Measurements from ENCODE around the gene RNF169. TPM values are rescaled to one million over a fixed set of nuclear protein-coding genes. Genes with fewer than 3 reads are reported as not detected.

RNF169 gene
- 1 to 10 TPM; 4.7 to 7.7 (median 6.8) TPM for total RNA-seq
- long read RNA-seq, partial matches to known transcripts, result 0 of 2 reads
- long read RNA-seq, other reads (novel, unspliced or antisense), result 2 of 2 reads

DNA sequence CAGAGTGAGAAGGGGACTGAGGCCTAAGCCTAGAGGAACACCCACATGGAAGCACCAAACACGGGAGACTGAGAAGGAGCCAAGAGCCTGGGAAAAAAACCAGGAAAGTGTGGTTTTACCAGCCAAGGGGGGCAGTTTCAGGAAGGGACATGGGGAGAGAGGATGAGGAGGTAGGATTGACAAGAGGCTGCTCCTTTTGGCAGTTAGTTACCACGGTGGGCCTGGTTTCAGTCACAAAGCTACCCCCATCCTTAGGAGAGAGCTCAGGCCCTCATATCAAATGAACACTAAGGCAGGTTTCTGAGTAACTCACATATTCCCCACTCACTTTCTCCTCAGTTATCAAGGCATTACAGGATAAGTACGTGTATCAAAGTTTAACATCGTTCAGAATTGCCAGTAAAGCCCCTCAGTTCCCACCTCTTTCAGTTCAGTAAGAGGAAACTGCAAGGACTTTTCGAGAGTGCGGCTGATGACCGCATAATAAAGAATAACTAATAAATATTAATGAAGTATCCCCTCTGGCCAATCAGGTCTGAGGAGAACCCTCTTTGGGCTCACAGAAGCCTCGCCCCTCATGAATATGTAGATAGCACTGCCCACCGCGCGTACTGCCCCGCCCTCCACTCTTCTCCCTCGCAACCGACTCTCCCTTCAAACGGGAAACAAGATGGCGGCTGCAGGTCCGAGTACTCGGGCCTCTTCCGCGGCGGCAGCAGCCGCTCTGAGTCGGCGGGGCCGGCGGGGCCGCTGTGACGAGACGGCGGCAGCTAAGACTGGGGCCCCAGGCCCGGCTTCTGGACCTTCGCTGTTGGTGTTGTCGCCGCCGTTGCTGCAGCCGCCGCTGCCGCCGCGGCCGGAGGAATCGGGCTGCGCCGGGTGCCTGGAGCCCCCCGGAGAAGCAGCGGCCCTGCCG, at the start of gene RNF169:
TSS of gene RNF169 (plus strand) at position 639 of the 916 bp plus-strand sequence. CDS start at position 671, 32 bp downstream.
- Histone ChIP-seq H3K27me3 (no peaks in the 10 kb centered on the region), H3K4me3 (peak within 1 kb of the TSS; percentile 69 to 81 (median 80)), H3K27ac (peak within 1 kb of the TSS; percentile 90 to 96 (median 93)), H3K4me1 (peaks cover 0 to 30% (median 3%) of the 10 kb centered on the region in 4 donors), H3K36me3 (no peaks in the 10 kb centered on the region), H3K9me3 (no peaks in the 10 kb centered on the region)
- peak; percentile 93 to 96 (median 96) for DNase-seq
- 2% methylated on average over 21 of the region's 47 CpGs for WGBS (ENCODE audit: insufficient coverage, low coverage, low lambda C conversion rate, missing lambda C conversion rate)
- peak; percentile 97 to 99 (median 98) for ATAC-seq
- intact Hi-C loops (cut with DNase I), result no loop called here
- TF ChIP-seq, protein P1, sequence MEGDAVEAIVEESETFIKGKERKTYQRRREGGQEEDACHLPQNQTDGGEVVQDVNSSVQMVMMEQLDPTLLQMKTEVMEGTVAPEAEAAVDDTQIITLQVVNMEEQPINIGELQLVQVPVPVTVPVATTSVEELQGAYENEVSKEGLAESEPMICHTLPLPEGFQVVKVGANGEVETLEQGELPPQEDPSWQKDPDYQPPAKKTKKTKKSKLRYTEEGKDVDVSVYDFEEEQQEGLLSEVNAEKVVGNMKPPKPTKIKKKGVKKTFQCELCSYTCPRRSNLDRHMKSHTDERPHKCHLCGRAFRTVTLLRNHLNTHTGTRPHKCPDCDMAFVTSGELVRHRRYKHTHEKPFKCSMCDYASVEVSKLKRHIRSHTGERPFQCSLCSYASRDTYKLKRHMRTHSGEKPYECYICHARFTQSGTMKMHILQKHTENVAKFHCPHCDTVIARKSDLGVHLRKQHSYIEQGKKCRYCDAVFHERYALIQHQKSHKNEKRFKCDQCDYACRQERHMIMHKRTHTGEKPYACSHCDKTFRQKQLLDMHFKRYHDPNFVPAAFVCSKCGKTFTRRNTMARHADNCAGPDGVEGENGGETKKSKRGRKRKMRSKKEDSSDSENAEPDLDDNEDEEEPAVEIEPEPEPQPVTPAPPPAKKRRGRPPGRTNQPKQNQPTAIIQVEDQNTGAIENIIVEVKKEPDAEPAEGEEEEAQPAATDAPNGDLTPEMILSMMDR (IDR thresholded peaks at IDR 0.05), result no peak
- peak; percentile 79 for TF ChIP-seq POLR2A (IDR thresholded peaks at IDR 0.05)

- Histone ChIP-seq H3K36me3 (no peaks in the 10 kb centered on the region), H3K9me3 (no peaks in the 10 kb centered on the region), H3K27me3 (no peaks in the 10 kb centered on the region), H3K27ac (no peak overlapping the region), H3K4me3 (no peak overlapping the region), H3K4me1 (peaks cover 3 to 16% (median 7%) of the 10 kb centered on the region in 4 donors)
- TF ChIP-seq, protein P1 (IDR thresholded peaks at IDR 0.05), result no peak
- TF ChIP-seq POLR2A (IDR thresholded peaks at IDR 0.05), result peak; percentile 1
- intact Hi-C loops (cut with DNase I), result no loop called here
- ATAC-seq, result no peak
- 90% methylated on average over 4 of the region's 9 CpGs for WGBS (ENCODE audit: insufficient coverage, low coverage, low lambda C conversion rate, missing lambda C conversion rate)
- no peak for DNase-seq
Measured at GRCh38 chr11:74699615-74700396, 48.8 kb upstream of the RNF169 start.

- H3K27me3 ChIP-seq, result no peaks in the 10 kb centered on the region
- peaks cover 0 to 12% (median 1%) of the 10 kb centered on the region in 4 donors for H3K4me1 ChIP-seq
- no peak for DNase-seq
- intact Hi-C loops (cut with DNase I), result no loop called here
- no peak for ATAC-seq
- no peaks in the 10 kb centered on the region for H3K9me3 ChIP-seq
- TF ChIP-seq, protein P1 (IDR thresholded peaks at IDR 0.05), result peak in 1 of 4 donors; percentile 4
- no peak for TF ChIP-seq POLR2A (IDR thresholded peaks at IDR 0.05)
- H3K36me3 ChIP-seq, result no peaks in the 10 kb centered on the region
- no peak overlapping the region for H3K27ac ChIP-seq
- 52% methylated on average over 6 of the region's 8 CpGs for WGBS (ENCODE audit: insufficient coverage, low coverage, low lambda C conversion rate, missing lambda C conversion rate)
- no peak overlapping the region for H3K4me3 ChIP-seq
Measured at GRCh38 chr11:74701351-74701750, 47.3 kb upstream of the RNF169 start.

DNA sequence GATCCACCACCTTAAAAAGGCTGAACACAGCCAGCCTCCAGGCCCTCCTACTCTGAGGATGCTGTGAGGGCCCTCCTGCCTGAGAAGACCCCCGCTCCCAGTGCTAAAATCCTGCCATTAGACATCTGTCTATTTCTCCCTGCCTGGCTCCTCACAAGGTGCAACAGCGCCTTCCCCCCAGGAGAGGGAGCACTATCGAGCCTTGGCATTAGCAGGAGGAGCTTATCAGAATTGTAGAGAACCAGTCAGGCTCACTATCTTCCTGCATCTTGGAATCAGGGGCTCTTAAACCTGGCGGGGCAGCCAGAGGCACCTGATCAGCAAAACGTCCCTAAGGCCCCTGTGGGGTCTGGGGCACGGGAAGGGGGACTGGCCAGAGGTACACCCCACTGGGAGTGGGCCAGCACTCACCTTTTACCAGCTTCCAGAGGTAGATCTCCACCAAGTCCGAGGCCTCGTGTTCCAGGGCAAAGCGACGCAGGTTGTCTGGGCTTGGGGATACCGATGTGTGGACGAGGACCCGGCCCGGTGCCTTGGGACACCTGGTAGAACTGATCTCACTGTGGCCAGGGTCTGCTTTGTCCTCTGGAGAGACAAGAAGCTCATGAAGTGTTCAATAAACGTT, 46.2 kb upstream of the RNF169 start:
- Histone ChIP-seq H3K4me1 (peaks cover 0 to 8% (median 0%) of the 10 kb centered on the region in 4 donors), H3K27ac (no peak overlapping the region), H3K27me3 (no peaks in the 10 kb centered on the region), H3K9me3 (no peaks in the 10 kb centered on the region), H3K36me3 (no peaks in the 10 kb centered on the region), H3K4me3 (no peak overlapping the region)
- intact Hi-C loops (cut with DNase I), result no loop called here
- no peak for TF ChIP-seq POLR2A (IDR thresholded peaks at IDR 0.05)
- TF ChIP-seq, protein P1 (IDR thresholded peaks at IDR 0.05), result peak; percentile 77 to 95 (median 92)
- WGBS (ENCODE audit: insufficient coverage, low coverage, low lambda C conversion rate, missing lambda C conversion rate), result 51% methylated on average over 10 of the region's 15 CpGs
- DNase-seq, result peak; percentile 51 to 69 (median 67)
- peak; percentile 63 to 82 (median 75) for ATAC-seq
